ENCODE results near the gene RAPGEF5. TPM values are rescaled to one million over a fixed set of nuclear protein-coding genes. Genes with fewer than 3 reads are reported as not detected.

RAPGEF5 gene
- total RNA-seq, 2 donors from 2014 or later, result 16.7 to 23.2 TPM

GRCh38 chr7:22354462-22354861 is 2.5 kb downstream of the RAPGEF5 start:
- Histone ChIP-seq H3K36me3 (ENCODE audit: control insufficient read depth, insufficient read depth, low read length) (no peaks in the 10 kb centered on the region), H3K9me3 (ENCODE audit: control insufficient read depth, low read length) (peaks cover 21% of the 10 kb centered on the region), H3K4me1 (ENCODE audit: control insufficient read depth, insufficient read depth, low read length) (peaks cover 10% of the 10 kb centered on the region), H3K4me3 (ENCODE audit: low read length) (peak overlapping the region; percentile 25), H3K27ac (ENCODE audit: low read depth, low read length) (no peak overlapping the region), H3K9ac (ENCODE audit: extremely low read depth, low read length, poor library complexity, severe bottlenecking) (no peak overlapping the region), H3K27me3 (ENCODE audit: control insufficient read depth, insufficient read depth, low read length, poor library complexity, severe bottlenecking) (peaks cover 20% of the 10 kb centered on the region)
- H3K27me3 Mint-ChIP-seq (ENCODE audit: insufficient read depth), result peaks cover 36% of the 10 kb centered on the region
- no peak for DNase-seq
- peaks cover 29% of the 10 kb centered on the region for H3K4me1 Mint-ChIP-seq
- peaks cover 6% of the 10 kb centered on the region for H3K36me3 Mint-ChIP-seq (ENCODE audit: low read depth)
- H3K27ac Mint-ChIP-seq, result no peak overlapping the region
- WGBS, 2 experiments (ENCODE audit: insufficient coverage in 1 of 2, insufficient read length in 1 of 2), result 60% methylated on average over 2 of the region's 2 CpGs; no CpG with 5 or more reads in 1 of the 2 experiments
- H3K9me3 Mint-ChIP-seq, result peaks cover 16% of the 10 kb centered on the region
- no peak overlapping the region for H3K4me3 Mint-ChIP-seq
- no peak for TF ChIP-seq CTCF (conservative IDR thresholded peaks at IDR 0.05)

GRCh38 chr7:22352887-22353286 is 4.1 kb downstream of the RAPGEF5 start:
- H3K27ac Mint-ChIP-seq, result no peak overlapping the region
- peaks cover 16% of the 10 kb centered on the region for H3K9me3 Mint-ChIP-seq
- H3K4me1 Mint-ChIP-seq, result peaks cover 29% of the 10 kb centered on the region
- peaks cover 18% of the 10 kb centered on the region for H3K27me3 ChIP-seq (ENCODE audit: control insufficient read depth, insufficient read depth, low read length, poor library complexity, severe bottlenecking)
- 93 to 97% methylated on average over 2 to 4 of the region's 4 CpGs for WGBS, 2 experiments (ENCODE audit: insufficient coverage in 1 of 2, insufficient read length in 1 of 2)
- H3K4me3 Mint-ChIP-seq, result no peak overlapping the region
- peaks cover 21% of the 10 kb centered on the region for H3K9me3 ChIP-seq (ENCODE audit: control insufficient read depth, low read length)
- H3K4me1 ChIP-seq (ENCODE audit: control insufficient read depth, insufficient read depth, low read length), result peaks cover 10% of the 10 kb centered on the region
- H3K27me3 Mint-ChIP-seq (ENCODE audit: insufficient read depth), result peaks cover 29% of the 10 kb centered on the region
- no peak overlapping the region for H3K9ac ChIP-seq (ENCODE audit: extremely low read depth, low read length, poor library complexity, severe bottlenecking)
- H3K4me3 ChIP-seq (ENCODE audit: low read length), result no peak overlapping the region
- no peak for TF ChIP-seq CTCF (conservative IDR thresholded peaks at IDR 0.05)
- DNase-seq, result no peak
- H3K36me3 ChIP-seq (ENCODE audit: control insufficient read depth, insufficient read depth, low read length), result no peaks in the 10 kb centered on the region
- no peak overlapping the region for H3K27ac ChIP-seq (ENCODE audit: low read depth, low read length)
- peaks cover 8% of the 10 kb centered on the region for H3K36me3 Mint-ChIP-seq (ENCODE audit: low read depth)

- 71 to 83% methylated on average over 1 to 2 of the region's 2 CpGs for WGBS, 2 experiments (ENCODE audit: insufficient coverage in 1 of 2, insufficient read length in 1 of 2)
- Mint-ChIP-seq H3K36me3 (ENCODE audit: low read depth) (peaks cover 8% of the 10 kb centered on the region), H3K4me1 (peaks cover 22% of the 10 kb centered on the region), H3K4me3 (no peak overlapping the region), H3K27ac (no peak overlapping the region), H3K9me3 (peaks cover 16% of the 10 kb centered on the region), H3K27me3 (ENCODE audit: insufficient read depth) (peaks cover 22% of the 10 kb centered on the region)
- H3K4me1 ChIP-seq (ENCODE audit: control insufficient read depth, insufficient read depth, low read length), result peaks cover 4% of the 10 kb centered on the region
- no peak overlapping the region for H3K9ac ChIP-seq (ENCODE audit: extremely low read depth, low read length, poor library complexity, severe bottlenecking)
- H3K36me3 ChIP-seq (ENCODE audit: control insufficient read depth, insufficient read depth, low read length), result no peaks in the 10 kb centered on the region
- H3K27me3 ChIP-seq (ENCODE audit: control insufficient read depth, insufficient read depth, low read length, poor library complexity, severe bottlenecking), result peaks cover 11% of the 10 kb centered on the region
- peaks cover 21% of the 10 kb centered on the region for H3K9me3 ChIP-seq (ENCODE audit: control insufficient read depth, low read length)
- H3K27ac ChIP-seq (ENCODE audit: low read depth, low read length), result no peak overlapping the region
- no peak for DNase-seq
- H3K4me3 ChIP-seq (ENCODE audit: low read length), result no peak overlapping the region
- no peak for TF ChIP-seq CTCF (conservative IDR thresholded peaks at IDR 0.05)
Measured at GRCh38 chr7:22351878-22352277, 5.1 kb downstream of the RAPGEF5 start.
